GM10847 (cell line): Measurements from ENCODE around the gene TMC1.

Experiments used
- POLR2A ChIP-seq: IDR thresholded peaks from 2 replicates; pipeline ENCODE4 v1.6.1; 2011; ENCODE audit not compliant: insufficient read length; ENCODE audit errors: extremely low read depth

Gene TMC1

DNA sequence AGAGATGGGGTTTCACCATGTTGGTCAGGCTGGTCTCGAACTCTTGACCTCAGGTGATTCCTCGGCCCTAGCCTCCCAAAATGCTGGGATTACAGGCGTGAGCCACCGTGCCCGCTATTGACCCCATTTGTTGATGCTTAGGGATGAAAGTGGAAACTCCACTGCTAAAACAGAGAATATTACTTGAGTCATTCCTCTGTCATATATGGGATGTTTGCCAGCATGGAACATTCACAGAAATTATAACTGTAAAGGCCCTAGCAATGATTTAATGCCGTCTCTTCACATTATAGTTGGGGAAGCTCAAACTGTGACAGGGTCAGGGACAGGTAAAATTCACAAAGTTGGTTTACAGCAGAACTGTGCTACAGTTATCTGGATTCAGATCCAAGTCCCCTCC, 94.5 kb downstream of the TMC1 start:
- TF ChIP-seq POLR2A: no peak

DNA sequence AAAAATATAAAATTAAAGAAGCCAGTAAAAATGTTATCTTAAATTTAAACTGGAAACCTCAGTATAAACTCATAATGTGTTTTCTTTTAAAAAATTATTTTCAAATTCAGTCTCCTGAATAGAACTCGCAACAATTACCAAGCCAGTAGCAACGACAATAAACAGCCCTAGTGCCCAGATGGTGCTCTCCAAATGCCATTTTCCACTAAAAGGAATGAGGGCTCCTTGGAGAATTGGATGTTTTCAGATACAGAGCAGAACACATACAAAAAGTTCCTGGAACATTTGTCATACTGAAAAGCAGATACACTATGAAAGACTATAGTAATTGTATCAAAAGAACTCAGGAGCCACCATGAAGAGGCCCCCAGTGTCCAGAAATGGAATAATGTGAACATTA, 97.4 kb downstream of the TMC1 start:
- TF ChIP-seq POLR2A: no peak

DNA sequence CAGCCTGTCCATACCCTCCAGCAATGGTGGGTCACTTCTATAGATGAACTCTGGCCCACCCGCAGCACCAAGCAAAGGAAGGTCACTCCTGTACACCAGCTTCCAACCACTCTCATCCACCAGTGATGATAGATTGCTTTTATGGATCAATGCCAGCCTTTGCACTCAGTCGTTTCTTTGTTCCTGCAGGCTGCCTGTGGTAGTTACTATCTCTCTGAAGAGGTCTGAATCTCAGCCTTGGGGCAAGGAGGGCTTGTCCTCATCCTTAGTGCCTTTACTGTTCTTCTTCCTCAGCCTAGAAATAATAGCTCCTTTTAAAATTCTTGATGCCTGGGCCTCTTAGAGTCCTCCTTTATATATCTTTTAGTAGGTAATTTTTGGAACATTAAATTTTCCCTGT, 100.8 kb downstream of the TMC1 start:
- TF ChIP-seq POLR2A: no peak

DNA sequence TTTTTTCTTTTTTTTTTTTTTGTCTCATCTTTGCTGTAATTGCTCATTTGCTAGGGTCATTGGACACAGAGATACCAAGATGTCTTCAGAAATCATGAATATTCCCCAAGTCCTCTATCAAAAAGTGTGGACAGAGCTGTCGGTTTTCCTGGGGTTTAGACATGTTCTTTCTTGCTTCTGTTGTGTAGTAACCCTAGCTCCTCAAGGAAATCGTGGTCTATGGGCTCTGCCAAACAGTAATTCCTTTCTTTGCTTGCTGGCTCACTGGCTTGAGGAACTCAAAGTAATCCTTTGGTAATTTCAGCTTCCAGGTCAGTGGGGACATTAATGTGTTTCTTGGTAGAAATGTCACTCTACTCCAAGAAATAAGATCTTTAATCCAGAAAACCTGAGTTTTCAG, 101.7 kb downstream of the TMC1 start:
- TF ChIP-seq POLR2A: no peak

DNA sequence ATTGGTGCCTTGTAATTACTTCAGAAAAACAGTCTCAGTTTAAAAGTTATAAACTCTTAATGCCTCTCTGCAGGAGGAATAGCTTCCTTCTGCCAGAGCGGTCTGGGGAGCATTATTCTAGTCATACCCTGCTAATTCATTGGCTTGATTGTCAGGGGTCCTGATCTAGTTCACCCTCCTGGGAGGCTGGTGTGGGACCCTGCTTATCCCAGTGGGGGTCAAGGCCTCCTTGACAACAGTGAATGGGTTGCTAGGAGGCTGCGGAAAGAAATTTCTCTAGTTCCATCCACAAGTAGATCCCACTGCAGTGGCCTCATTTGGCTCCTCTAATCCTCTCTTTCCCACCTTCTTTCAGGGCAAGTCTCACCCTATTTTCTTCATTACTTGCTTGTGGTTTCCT, 105.7 kb downstream of the TMC1 start:
- TF ChIP-seq POLR2A: no peak

DNA sequence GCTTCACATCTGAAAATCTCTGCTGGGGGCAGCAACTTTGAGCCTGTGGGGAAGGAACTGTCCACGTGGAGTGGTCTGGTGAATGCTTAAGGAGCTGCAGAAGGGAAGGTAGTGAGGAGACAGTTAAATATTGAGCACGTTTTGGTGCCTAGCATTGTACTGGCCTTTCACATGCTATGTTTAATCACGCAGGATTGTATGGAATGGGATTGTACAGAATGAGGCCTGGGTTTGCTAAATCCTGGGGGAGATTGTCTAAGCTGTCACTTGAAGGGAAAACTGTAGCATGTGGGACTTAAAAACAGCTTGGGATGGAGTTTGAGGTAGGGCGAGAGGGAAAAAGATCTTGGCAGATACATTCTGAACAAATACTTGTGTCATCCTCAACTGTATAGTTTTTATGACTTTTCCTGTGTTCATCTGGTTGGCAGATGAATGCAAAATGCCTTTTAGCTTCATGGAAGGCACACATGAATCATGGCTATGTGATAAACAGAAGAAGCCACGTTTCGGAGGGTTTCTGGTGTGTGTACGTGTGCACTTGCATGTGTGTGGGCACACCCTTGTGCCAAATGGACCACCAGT, 106.6 kb downstream of the TMC1 start:
- no peak for TF ChIP-seq POLR2A

DNA sequence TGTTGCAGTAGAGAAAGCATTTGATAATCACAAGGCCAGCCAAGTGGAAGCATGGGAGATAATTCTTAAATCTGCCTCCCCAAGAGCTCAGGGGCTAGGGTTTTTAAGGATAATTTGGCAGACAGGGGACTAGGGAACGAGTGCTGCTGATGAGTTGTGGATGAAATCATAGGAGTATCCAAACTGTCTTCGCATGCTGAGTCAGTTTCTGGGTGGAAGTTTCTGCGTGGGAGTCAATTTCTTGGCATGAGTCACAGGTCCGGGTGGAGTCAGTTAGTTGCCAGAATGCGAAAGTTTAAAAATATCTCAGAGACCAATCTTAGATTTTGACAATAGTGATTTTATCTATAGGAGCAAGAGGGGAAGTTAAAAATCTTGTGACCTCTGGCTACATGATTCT, 112.6 kb downstream of the TMC1 start:
- TF ChIP-seq POLR2A: no peak

DNA sequence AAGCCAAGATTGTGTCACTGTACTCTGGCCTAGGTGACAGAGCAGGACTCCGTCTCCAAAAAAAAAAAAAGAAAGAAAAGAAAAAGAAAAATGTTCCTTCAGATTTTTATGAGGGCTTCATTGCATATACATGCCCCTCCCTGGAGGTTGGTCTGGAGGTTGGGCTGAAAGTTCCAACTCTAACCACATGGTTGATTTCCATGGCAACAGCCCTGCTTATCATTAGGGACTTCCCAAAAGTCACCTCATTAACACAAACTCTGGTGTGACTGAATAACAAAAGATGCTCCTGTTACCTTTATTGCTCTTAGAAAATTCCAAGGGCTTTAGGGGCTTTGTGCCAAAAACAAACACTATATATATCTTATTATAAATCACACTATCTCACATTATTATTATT, 113.8 kb downstream of the TMC1 start:
- no peak for TF ChIP-seq POLR2A

DNA sequence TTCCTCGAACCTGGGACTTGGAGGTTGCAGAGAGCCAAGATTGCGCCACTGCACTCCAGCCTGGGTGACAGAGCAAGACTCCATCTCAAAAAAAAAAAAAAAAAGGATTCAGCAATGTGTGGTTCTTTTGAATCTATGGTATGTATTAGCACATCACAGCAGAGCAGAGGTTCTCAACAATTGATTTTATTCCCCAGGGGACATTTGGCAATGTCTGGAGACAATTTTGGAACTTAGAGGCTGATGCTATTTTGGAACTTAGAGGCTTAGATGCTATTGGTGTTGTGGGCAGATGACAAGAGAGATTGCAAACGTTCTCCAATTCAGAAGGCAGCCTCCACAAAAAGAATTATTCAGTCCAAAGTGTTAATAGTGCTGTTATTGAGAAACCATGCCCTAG, 115.2 kb downstream of the TMC1 start:
- TF ChIP-seq POLR2A: no peak

DNA sequence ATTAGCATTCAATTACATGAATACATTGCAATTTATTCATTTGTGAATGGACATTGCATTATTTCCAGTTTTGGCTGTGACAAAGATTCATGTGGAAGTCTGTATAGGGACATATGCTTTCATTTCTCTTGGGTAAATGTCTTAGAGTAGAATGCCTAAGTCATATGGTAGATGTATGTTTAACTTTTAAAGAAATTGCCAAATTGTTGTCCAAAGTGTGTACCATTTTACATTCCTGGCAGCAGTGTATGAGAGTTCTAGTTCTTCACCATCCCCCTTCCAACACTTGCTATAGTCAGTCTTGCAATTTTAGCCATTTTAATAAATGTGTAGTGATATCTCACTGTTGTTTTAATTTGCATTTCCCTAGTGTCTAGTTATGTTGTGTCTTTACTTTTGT, 122.2 kb downstream of the TMC1 start:
- no peak for TF ChIP-seq POLR2A

DNA sequence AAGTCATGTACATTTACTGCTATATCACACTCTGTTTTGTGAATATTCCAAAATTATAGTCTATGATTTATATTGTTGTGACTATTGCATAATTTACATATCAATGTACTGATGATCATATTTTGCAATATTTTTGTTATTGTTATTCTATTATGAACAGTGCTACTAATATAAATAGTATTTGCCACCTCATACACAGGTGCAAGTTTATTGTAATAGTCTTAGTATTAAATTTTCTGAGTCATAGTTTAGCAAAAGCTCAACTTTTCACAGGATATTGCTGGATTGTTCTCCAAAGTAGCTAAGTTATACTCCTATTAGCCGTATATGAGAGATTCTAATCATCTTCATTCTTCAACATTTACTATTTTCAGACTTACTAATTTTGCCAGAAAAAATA, 124.7 kb downstream of the TMC1 start:
- TF ChIP-seq POLR2A: no peak

DNA sequence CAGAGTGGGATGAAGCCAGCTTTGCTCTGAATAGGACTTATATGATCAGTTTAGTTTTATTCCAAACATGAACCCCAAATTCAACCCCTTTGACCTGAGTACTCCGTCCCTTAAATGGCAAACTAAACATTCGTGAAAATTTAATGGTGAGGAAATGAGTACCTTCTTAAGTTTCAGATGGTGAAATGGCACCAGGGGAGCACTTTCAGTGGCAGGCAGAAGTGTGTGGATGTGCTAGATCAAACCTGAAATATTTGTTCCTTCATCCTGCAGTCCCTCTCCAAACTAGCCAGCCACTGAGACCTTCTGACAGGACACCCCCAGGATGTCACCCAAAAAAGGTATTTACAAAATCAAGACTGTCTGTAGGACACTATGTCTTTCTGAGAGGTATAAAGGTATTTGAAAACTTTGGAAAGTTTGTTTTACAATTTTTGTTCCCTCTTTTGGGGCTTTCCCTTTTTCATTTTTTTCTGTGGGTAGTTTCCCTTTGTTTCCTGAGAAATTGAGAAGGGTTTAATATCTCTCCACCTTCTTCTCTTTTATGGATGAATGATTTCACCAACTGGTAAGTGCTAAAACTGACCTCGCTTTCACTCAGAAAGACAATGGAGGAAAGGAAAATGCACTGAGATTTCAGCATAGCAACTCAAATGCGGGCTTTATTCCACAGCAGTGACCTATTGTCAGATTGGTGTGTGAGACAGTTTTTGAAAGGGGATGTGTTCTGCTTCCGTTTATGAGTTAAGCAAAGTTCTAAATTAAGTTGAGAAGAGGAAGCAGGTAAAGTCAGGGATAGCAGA, 127.1 kb downstream of the TMC1 start:
- TF ChIP-seq POLR2A: no peak

DNA sequence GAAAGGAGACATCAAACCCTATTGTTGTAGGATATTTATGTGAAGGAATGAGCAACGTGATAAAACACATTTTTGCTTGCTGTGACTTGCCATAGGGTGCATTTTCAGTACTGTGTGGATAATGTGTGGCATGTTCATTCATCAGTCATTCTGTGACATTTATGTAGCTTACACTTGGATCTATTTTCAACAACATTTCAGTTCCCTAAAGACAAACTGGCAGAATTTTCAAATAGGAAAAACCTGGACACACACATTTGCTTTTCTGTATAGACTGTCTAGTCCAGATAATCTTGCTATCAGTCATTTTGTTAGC, 127.7 kb downstream of the TMC1 start:
- no peak for TF ChIP-seq POLR2A

DNA sequence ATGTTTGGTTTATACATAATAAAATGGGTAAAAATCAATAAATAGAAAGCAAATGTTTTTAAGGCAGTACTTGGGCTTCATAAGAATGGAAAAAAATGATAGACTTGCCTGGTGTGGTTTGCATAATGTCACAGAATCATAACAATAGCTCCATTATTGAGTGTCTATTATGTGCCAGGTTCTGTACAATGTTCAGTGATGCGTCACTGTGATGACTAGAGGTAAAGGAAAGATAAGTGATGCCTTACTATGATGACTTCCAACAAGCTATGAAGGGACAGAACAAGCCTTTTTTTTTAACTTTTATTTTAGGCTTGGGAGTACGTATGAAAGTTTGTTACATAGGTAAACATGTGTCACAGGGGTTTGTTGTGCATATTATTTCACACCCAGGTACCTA, 128.8 kb downstream of the TMC1 start:
- TF ChIP-seq POLR2A: no peak

DNA sequence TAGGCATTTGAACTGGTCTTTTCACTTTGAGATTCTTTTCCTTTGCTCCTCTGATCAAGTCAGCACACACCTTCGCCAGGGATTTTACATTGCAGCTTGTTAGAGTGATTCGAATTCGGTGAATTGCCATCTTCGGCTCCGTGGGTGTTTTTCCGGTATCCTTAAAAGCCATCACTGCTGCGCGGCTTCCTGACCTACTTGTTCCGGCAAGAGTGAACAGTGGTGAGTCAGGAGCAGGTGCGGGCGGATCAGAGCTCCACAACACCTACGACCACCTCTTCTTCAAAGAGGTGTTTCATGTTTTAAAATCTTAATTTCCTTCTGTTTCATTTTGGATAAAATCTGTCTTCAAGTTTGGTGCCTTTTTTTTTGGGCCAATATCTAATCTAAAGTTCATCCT, 134.6 kb downstream of the TMC1 start:
- no peak for TF ChIP-seq POLR2A

DNA sequence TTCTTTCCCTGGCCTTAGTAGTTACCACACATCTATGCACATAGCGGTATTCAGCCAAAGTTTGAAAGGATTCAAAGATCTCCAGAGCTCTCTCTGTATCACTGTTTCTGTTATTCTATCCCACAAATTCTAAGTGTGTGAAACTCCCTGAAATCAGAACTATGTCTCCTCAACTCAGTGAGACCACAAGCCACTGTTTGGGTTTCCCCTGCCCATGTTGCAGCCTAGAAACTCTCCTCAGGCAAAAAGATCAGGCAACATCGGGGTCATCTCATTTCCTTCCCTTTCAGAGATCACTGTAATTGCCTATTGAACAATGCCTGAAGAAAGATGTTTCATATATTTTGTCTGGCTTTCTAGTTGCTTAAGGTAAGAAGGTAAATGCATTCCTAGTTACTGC, 135.6 kb downstream of the TMC1 start:
- TF ChIP-seq POLR2A: no peak

DNA sequence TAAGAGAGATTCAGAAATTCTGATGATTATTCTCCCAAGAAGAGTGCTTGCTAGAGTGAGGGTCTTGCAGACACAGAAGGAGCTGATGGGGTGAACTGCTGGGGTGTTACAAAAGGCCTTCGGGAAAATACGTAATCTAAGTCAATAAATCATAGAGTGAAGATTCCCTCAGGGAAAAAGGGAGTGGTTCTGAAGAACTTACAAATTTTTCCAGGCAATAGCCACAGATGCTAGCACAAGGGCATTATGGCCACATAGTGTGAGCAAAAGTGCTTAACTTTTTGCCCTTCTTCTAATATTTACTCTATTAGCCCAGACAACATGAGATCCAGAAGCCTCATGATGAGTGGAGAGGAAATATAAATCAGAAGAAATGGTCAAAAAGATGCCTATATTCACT, 137.3 kb downstream of the TMC1 start:
- no peak for TF ChIP-seq POLR2A

DNA sequence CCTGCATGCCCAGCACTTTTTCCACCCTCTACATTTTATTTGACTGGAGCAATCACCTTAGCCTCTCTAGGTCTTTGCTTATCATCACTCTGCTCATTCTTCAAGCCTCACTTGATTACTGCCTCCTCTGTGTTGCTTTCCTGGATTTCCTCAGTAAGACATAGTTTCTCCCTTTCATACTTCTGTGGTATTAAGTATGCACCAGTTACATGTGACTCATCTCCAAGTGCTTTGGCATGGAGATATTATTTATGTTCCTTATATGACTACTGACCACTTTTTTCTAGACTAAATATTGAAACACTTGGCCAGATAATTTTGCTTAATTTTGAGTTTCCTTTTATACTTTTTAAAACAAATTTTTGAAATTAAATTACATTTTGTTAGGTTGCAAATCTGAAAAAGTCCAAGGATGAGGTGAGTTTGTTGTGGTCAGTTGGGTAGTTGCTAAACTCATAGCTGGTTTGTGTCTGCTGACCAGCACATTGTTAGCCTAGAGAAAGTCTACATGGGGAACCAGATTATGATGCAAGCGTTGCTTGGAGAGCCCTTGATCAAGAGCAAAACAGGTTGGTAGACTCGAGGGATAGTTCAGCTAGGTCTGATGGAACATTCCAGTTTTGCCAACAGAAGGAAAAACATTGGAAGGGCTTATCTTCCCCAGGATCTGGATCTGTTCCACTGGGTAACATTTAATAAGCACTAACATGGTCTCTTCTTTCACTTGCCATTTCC, 140.2 kb downstream of the TMC1 start:
- TF ChIP-seq POLR2A: no peak
